Colonic mucosa (tissue), 4 donors: ENCODE measurements around the gene IQCE. TPM values are rescaled to one million over a fixed set of nuclear protein-coding genes. Genes with fewer than 3 reads are reported as not detected.

Experiments
- DNase-seq: peaks from one replicate; pipeline ENCODE4 v3.0.0-alpha.2; 2020
- H3K27ac ChIP-seq: fragments of 200-600 bp; one replicate; pipeline ENCODE4 v1.8.0; 2021
- H3K27me3 ChIP-seq: fragments of 200-600 bp; one replicate; pipeline ENCODE4 v1.8.0; 2021
- H3K36me3 ChIP-seq: fragments of 200-600 bp; one replicate; pipeline ENCODE4 v1.8.0; 2021
- H3K4me1 ChIP-seq: fragments of 200-600 bp; one replicate; pipeline ENCODE4 v1.8.0; 2021; ENCODE audit warnings: mild to moderate bottlenecking
- H3K4me3 ChIP-seq: fragments of 200-600 bp; one replicate; pipeline ENCODE4 v1.8.0; 2021
- H3K9ac ChIP-seq, 2 donors: one replicate each; pipeline ENCODE4 v1.7.0; 2013; ENCODE audit warnings: control low read depth in 2 of 2, low read depth in 2 of 2, low read length in 2 of 2
- H3K9me3 ChIP-seq: fragments of 200-600 bp; one replicate; pipeline ENCODE4 v1.8.0; 2021
- CTCF ChIP-seq: fragments of 200-600 bp; IDR thresholded peaks from one replicate; pipeline ENCODE4 v1.8.0; 2022; ENCODE audit warnings: antibody characterized with exemption, mild to moderate bottlenecking
- intact Hi-C: fragments of 100-400 bp; cut with DNase I; formaldehyde crosslinking; loops from one replicate; pipeline ENCODE4 v1.14.1; 2022
- total RNA-seq, 2 donors: library from RNA; stranded (reverse); fragmentation: NEBNext Ultra II Directional in 1 of 2; extraction: Animal tissue kit (Norgen Biotek cat#: 25700) in 1 of 2; gene quantifications; one replicate each; pipeline ENCODE4 v1.2.1, GENCODE V29; 2021
- donor health status: healthy.
- donor health status: DM: no; HTN: no; CAD: no.
- donor health status: DM: no; HTN: no; CAD: no.

The IQCE gene
- total RNA-seq, 2 donors from 2014 or later: 23.2 to 36.3 TPM

DNA sequence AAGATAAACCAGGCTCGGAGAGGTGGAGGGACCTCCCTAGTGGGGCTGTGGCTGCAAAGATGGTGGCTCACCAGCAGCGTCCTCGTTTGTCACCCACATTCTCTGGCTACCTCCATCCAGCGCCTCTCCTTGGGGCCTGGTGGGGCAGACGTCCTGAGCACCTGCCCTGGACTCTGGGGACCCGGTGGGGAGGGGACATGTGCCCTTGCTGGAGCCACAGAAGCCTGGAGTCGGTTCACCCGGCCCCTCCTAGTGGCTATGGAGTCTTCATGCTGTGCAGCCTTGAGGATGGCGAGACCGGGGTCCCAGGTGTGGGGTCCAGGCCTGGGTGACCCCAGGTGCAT lies 87.5 kb downstream of the IQCE start:
- DNase-seq: no peak
- H3K27ac ChIP-seq: no peak overlapping the region
- TF ChIP-seq CTCF: no peak
- no peaks in the 10 kb centered on the region for H3K4me1 ChIP-seq
- H3K4me3 ChIP-seq: no peak overlapping the region
- H3K36me3 ChIP-seq: no peaks in the 10 kb centered on the region
- no peaks in the 10 kb centered on the region for H3K27me3 ChIP-seq
- no peaks in the 10 kb centered on the region for H3K9me3 ChIP-seq
- intact Hi-C loops: no loop called here
- H3K9ac ChIP-seq: no peak overlapping the region

GRCh38 chr7:2646680-2647571 lies 88.1 kb downstream of the IQCE start:
- Histone ChIP-seq H3K27ac (no peak overlapping the region), H3K4me3 (no peak overlapping the region), H3K9me3 (no peaks in the 10 kb centered on the region), H3K9ac (no peak overlapping the region), H3K4me1 (no peaks in the 10 kb centered on the region), H3K36me3 (no peaks in the 10 kb centered on the region), H3K27me3 (no peaks in the 10 kb centered on the region)
- no peak for DNase-seq
- intact Hi-C loops: no loop called here
- TF ChIP-seq CTCF: no peak

DNA sequence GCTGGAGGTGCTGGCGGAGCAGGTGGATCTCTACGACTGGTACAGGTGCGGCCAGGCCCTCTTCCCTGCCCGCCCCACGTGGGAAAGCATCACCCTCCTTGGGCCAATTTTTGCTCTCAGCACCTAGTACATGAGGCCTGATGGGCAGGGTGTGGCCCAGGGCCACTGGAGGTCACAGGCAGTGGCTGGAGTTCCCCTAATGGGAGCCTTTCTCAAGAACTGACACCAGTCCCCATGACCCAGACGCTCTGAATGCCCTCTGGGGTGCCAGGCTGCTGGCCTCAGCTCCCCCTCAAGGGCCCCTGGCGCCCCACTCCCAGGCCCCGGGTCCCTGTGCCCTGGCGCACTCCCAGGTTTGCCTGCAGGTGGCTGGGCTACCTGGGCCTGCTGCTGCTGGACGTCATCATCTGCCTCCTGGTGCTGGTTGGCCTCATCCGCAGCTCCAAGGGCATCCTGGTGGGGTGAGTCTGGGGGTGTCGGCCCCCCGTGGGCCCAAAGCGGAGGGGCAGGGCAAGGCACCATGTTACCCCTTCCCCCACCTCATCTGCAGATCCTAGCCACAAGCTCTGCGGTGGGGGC lies 88.9 kb downstream of the IQCE start:
- no peak for TF ChIP-seq CTCF
- DNase-seq: no peak
- no peaks in the 10 kb centered on the region for H3K27me3 ChIP-seq
- H3K9ac ChIP-seq: no peak overlapping the region
- H3K36me3 ChIP-seq: no peaks in the 10 kb centered on the region
- no peak overlapping the region for H3K4me3 ChIP-seq
- no peak overlapping the region for H3K27ac ChIP-seq
- no peaks in the 10 kb centered on the region for H3K4me1 ChIP-seq
- intact Hi-C loops: no loop called here
- H3K9me3 ChIP-seq: no peaks in the 10 kb centered on the region

DNA sequence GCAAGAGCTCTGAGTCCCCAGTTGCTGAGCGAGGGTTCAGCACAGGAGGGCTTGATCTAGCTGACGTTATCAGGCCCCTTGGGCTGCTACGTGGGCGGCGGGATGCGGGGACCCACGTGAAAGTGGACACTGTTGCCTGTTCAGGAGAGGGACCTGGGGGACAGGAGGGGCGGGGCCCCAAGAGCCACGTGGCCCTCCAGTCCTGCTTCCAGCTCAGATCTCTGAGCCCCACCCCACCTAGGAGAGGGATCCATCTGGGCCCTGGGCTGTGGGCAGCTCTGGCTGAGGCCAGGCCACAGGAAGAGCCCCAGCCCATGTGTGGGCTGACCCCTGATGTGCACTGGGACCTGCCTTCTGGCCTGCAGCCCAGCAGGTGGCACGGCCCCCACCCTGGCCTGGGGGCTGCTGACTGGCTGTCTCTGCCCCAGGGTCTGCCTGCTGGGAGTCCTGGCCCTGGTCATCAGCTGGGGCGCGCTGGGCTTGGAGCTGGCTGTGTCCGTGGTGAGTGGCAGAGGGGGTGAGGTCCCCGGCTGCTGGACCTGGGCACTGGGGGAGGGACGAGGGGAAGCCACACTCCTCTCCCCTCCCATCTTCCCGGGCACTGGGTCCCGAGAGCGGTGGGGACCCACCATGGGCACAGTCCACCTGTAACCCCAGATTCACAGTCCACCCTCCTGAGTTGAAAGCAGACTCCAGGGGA lies 90.5 kb downstream of the IQCE start:
- Histone ChIP-seq H3K4me1 (no peaks in the 10 kb centered on the region), H3K9ac (no peak overlapping the region), H3K4me3 (no peak overlapping the region), H3K36me3 (no peaks in the 10 kb centered on the region), H3K9me3 (no peaks in the 10 kb centered on the region), H3K27me3 (no peaks in the 10 kb centered on the region), H3K27ac (no peak overlapping the region)
- intact Hi-C loops: no loop called here
- DNase-seq: no peak
- TF ChIP-seq CTCF: no peak

- no peaks in the 10 kb centered on the region for H3K9me3 ChIP-seq
- no peak overlapping the region for H3K4me3 ChIP-seq
- DNase-seq: no peak
- no peaks in the 10 kb centered on the region for H3K36me3 ChIP-seq
- no peak overlapping the region for H3K9ac ChIP-seq
- no peaks in the 10 kb centered on the region for H3K27me3 ChIP-seq
- H3K27ac ChIP-seq: no peak overlapping the region
- TF ChIP-seq CTCF: no peak
- no peaks in the 10 kb centered on the region for H3K4me1 ChIP-seq
- intact Hi-C loops: no loop called here
These were observed 91.2 kb downstream of the IQCE start for GRCh38 chr7:2649991-2650390.
